GM11168 (cell line): ENCODE results near the gene ALAD.
"Not testable (repeated sequence)": the region's sequence is repeated elsewhere in the genome, so short reads cannot be mapped to it uniquely, and the experiment has no call there.

ENCODE experiments used
- in situ Hi-C: fragments of 300-500 bp; cut with MboI; formaldehyde crosslinking; loops from one replicate; pipeline ENCODE4 v1.12.0; 2022; ENCODE audit warnings: low sequenced_read_pairs; ENCODE audit not compliant: unreplicated experiment

The ALAD gene

DNA sequence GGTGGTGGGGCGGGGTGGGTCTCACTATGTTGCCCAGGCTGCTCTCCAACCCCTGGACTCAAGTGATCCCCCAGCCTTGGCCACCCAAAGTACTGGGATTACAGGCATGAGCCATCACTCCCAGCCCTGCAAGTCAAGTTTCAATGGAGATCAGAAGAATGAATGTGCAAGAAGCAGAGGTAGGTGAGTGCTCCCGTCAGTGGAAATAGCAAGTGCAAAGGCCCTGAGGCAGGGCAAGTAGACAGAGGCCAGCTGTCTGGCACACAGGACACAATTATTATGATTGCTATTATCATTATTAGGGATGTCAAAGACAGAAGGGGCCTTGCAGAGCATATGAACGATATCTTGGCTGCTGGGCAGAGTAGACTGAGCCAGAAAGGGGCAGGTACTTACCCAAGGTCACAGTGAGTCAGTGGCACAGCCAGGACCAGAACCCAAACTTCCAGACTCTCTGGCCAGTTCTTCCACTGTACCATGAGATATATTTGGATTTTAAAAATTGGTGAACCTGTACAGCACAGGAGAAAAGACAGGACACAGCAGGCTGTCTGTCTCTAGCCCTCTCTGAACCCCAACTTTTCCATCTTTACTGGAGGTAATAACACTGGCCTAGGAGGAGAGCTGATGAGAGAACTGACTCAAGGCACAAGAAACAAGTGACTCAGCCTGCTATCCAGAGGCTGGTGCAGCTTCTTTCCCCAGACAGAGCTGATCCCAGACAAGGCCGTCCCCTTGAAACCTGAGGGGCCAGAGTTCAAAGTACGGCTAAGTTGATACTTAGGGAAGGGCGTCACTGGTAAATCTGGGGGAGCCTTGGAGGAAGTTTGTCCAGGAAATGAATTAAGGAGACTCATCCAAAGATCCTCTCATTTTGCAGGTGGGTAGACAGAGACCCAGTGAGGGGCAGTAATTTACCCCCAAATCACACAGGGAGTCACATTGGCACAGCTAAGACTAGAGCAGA is 25.7 kb downstream of the ALAD start:
- in situ Hi-C loops, result no loop called here

DNA sequence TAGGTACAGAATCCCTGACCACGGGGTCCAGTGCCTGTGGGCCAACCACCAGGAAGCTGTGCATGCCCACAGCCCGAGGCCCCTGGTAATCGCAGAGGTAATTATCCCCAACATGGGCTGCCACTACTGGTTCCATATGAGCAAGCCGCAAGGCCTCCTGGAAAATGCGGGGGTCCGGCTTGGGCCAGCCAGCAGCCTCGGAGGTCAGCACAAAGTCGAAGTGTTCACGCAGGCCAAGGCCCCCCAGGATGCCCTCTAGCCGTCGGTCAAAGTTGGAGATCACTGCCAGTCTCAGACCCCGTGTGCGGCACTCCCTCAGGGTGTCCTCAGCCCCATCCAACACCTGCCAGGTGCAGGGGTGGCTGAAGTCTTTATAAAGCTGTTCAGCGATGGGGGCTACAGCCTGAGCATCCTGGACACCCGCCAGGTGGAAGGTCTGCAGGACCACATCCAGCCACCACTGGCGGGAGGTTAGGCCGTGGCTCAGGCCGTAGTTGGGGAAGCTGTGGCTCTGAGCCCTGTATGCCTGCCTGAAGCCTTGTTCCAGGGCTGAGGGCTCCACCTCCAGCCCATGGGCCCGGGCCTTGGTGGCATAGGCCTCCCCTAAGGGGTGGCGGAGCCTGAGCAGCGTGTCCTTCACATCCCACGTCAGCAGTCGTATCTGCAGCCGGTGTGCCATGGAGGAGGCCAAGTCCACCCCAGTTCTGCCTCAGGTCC is 27.2 kb downstream of the ALAD start:
- in situ Hi-C loops, result no loop called here

GRCh38 chr9:113373256-113373655 is 27.8 kb downstream of the ALAD start:
- in situ Hi-C loops, result no loop called here

DNA sequence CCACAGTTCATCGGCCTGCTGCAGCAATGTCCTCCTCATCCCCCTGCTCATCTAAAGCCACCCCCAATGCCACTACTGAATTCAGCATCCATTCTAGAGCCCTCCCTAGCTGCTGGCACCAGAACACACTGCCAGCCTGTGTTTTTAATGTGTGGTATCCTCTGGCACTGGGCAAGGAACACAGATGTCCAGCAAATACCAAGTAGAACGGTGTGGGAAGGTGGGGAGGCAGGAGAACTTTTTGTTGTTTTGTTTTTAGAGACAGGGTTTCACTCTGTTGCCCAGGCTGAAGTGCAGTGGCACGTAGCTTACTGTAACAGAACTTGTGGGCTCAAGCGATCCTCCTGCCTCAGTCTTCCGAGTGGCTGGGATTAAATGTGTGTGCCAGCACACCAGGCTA is 29.0 kb downstream of the ALAD start:
- in situ Hi-C loops, result no loop called here

- in situ Hi-C loops, result no loop called here
Measured at GRCh38 chr9:113370806-113371325, 30.2 kb downstream of the ALAD start.

- in situ Hi-C loops, result no loop called here
Measured at GRCh38 chr9:113369855-113370140, 31.3 kb downstream of the ALAD start.

GRCh38 chr9:113368982-113369854 is 31.9 kb downstream of the ALAD start:
- in situ Hi-C loops, result no loop called here

- in situ Hi-C loops, result no loop called here
Measured at GRCh38 chr9:113368348-113368981, 32.6 kb downstream of the ALAD start.

GRCh38 chr9:113365652-113366051 is 35.4 kb downstream of the ALAD start:
- in situ Hi-C loops, result not testable (repeated sequence)

GRCh38 chr9:113364951-113365350 is 36.1 kb downstream of the ALAD start:
- in situ Hi-C loops, result no loop called here

DNA sequence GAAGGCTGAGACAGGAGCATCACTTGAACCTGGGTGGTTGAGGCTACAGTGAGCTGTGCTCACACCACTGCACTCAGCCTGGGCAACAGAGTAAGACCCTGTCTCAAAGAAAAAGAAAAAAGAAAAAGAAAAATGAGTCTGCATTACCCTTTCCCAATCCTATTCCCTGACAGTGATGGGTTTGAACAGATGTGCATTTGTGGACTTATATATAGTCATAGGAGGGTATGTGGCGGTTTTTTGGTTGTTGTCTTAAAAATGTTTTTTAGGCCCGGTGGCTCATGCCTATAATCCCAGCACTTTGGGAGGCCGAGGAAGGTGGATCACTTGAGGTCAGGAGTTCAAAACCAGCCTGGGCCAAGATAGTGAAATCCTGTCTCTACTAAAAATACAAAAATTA is 37.7 kb downstream of the ALAD start:
- in situ Hi-C loops, result no loop called here

- in situ Hi-C loops, result no loop called here
Measured at GRCh38 chr9:113361304-113362018, 39.6 kb downstream of the ALAD start.

DNA sequence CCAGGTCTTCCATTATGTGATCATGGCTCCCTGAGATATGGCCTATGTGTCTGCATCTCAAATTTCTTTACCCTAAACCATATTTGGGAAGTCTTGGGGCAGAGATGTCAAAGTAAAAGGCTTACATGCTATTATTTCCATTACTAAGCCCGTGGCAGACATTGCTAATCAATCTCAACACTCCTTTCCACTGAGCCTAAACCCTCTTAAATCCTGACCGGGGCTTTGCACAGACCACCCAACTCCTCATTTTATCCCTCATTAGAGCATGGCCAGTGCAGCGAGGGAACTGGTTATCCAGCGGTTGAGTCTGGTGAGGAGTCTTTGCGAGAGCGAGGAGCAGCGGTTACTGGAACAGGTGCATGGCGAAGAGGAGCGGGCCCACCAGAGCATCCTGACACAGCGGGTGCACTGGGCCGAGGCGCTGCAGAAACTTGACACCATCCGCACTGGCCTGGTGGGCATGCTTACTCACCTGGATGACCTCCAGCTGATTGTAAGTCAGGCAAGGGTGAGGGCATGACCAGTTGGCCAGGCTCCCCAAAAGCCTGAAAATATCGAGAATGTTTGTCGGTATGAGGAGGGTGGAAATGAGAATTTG is 40.7 kb downstream of the ALAD start:
- in situ Hi-C loops, result no loop called here

DNA sequence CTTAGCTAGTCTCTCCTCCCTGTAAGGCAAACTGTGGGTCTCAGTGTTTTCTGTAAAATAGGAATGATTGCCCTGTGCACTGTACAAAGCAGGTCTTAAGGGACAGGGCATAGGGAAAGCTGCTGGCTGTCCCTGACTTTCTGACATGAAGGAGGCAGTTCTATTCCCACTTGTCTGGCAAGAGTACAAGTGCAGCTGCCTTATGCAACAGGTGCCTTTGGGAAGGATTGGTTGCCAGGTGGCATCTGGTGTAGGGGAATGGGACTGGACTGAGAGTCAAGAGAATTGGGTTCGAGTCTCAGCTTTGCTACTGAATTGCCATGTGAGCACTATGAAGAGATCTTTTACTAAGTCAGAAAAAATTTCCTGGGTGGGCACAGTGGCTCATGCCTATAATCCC is 41.7 kb downstream of the ALAD start:
- in situ Hi-C loops, result no loop called here

- in situ Hi-C loops, result no loop called here
Measured at GRCh38 chr9:113356686-113357292, 44.3 kb downstream of the ALAD start.

DNA sequence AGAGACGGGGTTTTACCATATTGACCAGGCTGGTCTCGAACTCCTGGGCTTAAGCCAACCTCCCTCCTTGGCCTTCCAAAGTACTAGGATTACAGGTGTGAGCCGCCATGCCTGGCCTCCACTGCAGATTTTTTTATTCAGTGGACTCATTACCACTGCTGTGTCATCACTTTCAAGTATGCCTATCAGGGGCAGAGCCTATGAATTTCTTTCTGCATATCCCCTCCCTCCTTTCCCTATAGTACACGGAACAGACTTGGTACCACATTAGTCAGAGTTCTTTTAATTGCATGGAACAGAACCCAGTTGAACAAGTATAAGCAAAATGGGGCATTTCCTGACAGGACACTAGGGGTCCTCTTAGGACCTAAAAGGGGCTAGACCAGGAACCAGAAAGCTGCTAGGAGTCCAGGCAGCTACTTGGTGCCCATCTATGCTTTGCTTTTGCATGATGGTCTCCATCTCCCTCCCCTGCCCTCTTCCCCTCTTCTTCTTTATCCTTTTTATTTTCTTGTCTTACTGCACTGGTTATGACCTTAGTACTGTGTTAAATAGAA is 46.0 kb downstream of the ALAD start:
- in situ Hi-C loops, result no loop called here

- in situ Hi-C loops, result no loop called here
Measured at GRCh38 chr9:113352411-113352810, 48.7 kb downstream of the ALAD start.

GRCh38 chr9:113352006-113352405 is 49.1 kb downstream of the ALAD start:
- in situ Hi-C loops, result no loop called here
